Peyer's patch (tissue), 4 donors: ENCODE results near the gene KCNJ6.

ENCODE experiments used
- POLR2A ChIP-seq, 2 donors: fragments of 450-650 bp; IDR thresholded peaks; one replicate each; pipeline ENCODE4 v1.5.1; 2017; ENCODE audit warnings: antibody characterized with exemption in 2 of 2, mild to moderate bottlenecking in 2 of 2, moderate library complexity in 2 of 2
- TF ChIP-seq, protein P1 (sequence below), 6 experiments: fragments of 450-650 bp in 4 of 6; fragments of 200-600 bp in 2 of 6; sonication (generic) in 1 of 6; IDR thresholded peaks; one replicate each; pipeline ENCODE4 v1.5.1; 2017 to 2019; ENCODE audit warnings: antibody characterized with exemption in 6 of 6, mild to moderate bottlenecking in 3 of 6, moderate library complexity in 1 of 6

DNA sequence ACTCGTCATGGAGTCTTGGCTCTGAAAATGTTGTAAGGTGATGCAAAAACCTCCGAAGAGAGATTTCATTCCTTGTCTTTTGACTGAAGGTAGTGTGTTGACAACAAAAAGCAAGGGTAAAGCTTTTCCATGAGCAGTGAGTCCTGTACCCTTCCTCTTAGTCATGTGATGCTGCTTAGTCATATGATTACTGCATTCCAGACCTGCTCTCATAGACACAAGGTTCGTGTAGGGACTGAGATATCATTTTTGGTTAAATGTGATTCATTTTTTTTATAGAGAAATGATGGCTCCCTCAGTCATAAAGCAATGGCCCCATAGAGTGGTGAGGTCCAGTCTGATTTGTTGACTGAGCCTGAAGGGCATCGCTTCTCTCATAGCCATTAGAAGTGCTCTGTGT, 9.2 kb downstream of the KCNJ6 start:
- TF ChIP-seq, protein P1, sequence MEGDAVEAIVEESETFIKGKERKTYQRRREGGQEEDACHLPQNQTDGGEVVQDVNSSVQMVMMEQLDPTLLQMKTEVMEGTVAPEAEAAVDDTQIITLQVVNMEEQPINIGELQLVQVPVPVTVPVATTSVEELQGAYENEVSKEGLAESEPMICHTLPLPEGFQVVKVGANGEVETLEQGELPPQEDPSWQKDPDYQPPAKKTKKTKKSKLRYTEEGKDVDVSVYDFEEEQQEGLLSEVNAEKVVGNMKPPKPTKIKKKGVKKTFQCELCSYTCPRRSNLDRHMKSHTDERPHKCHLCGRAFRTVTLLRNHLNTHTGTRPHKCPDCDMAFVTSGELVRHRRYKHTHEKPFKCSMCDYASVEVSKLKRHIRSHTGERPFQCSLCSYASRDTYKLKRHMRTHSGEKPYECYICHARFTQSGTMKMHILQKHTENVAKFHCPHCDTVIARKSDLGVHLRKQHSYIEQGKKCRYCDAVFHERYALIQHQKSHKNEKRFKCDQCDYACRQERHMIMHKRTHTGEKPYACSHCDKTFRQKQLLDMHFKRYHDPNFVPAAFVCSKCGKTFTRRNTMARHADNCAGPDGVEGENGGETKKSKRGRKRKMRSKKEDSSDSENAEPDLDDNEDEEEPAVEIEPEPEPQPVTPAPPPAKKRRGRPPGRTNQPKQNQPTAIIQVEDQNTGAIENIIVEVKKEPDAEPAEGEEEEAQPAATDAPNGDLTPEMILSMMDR (IDR thresholded peaks at IDR 0.05): no peak
- no peak for TF ChIP-seq POLR2A (IDR thresholded peaks at IDR 0.05)
